GM19372 (cell line): ENCODE data around the gene SLIT1.

ENCODE experiments used
- ATAC-seq: cut with Tn5 transposase; IDR thresholded peaks from one replicate; pipeline ENCODE4 v1.9.1; 2021; ENCODE audit warnings: mild to moderate bottlenecking, low read depth, moderate library complexity; ENCODE audit not compliant: unreplicated experiment

The SLIT1 gene

GRCh38 chr10:97204826-97205679, 19.3 kb upstream of the SLIT1 start:
- ATAC-seq = no peak

GRCh38 chr10:97203220-97203619, 17.5 kb upstream of the SLIT1 start:
- ATAC-seq = no peak

GRCh38 chr10:97200616-97201015, 14.9 kb upstream of the SLIT1 start:
- ATAC-seq = no peak

- ATAC-seq = no peak
Observed at GRCh38 chr10:97199152-97199551, 13.4 kb upstream of the SLIT1 start.

- no peak for ATAC-seq
Observed at GRCh38 chr10:97197030-97197500, 11.3 kb upstream of the SLIT1 start.

- no peak for ATAC-seq
Observed at GRCh38 chr10:97196223-97197029, 10.7 kb upstream of the SLIT1 start.

GRCh38 chr10:97195706-97196222, 10.0 kb upstream of the SLIT1 start:
- no peak for ATAC-seq

GRCh38 chr10:97192952-97193435, 7.2 kb upstream of the SLIT1 start:
- no peak for ATAC-seq

- no peak for ATAC-seq
Observed at GRCh38 chr10:97190450-97190849, 4.7 kb upstream of the SLIT1 start.

GRCh38 chr10:97188261-97188711, 2.5 kb upstream of the SLIT1 start:
- ATAC-seq = no peak

- ATAC-seq = no peak
Observed at GRCh38 chr10:97186911-97187310, 1.2 kb upstream of the SLIT1 start.

GRCh38 chr10:97184971-97185325, 811 bp downstream of the SLIT1 start:
- no peak for ATAC-seq

GRCh38 chr10:97183314-97183713, 2.4 kb downstream of the SLIT1 start:
- no peak for ATAC-seq

- no peak for ATAC-seq
Observed at GRCh38 chr10:97182288-97182990, 3.3 kb downstream of the SLIT1 start.

GRCh38 chr10:97180986-97181385, 4.8 kb downstream of the SLIT1 start:
- no peak for ATAC-seq

- no peak for ATAC-seq
Observed at GRCh38 chr10:97180363-97180755, 5.4 kb downstream of the SLIT1 start.

GRCh38 chr10:97179731-97180362, 5.9 kb downstream of the SLIT1 start:
- ATAC-seq = no peak

GRCh38 chr10:97179311-97179710, 6.4 kb downstream of the SLIT1 start:
- ATAC-seq = no peak

GRCh38 chr10:97178074-97178473, 7.7 kb downstream of the SLIT1 start:
- no peak for ATAC-seq

- no peak for ATAC-seq
Observed at GRCh38 chr10:97176226-97176625, 9.5 kb downstream of the SLIT1 start.
